GM20431 (cell line): ENCODE data around the gene ARHGAP42.
"Not testable (repeated sequence)": the region's sequence is repeated elsewhere in the genome, so short reads cannot be mapped to it uniquely, and the experiment has no call there.

Experiments used
- in situ Hi-C: fragments of 300-500 bp; cut with MseI, MboI; formaldehyde crosslinking; loops from one replicate; pipeline ENCODE4 v1.15.0; 2020; ENCODE audit warnings: low sequenced_read_pairs; ENCODE audit not compliant: unreplicated experiment

Gene ARHGAP42

GRCh38 chr11:100888836-100889235, 201.7 kb downstream of the ARHGAP42 start:
- in situ Hi-C loops = no loop called here

- in situ Hi-C loops = no loop called here
Measured at GRCh38 chr11:100889758-100890157, 202.7 kb downstream of the ARHGAP42 start.

- in situ Hi-C loops = no loop called here
Measured at GRCh38 chr11:100890789-100891188, 203.7 kb downstream of the ARHGAP42 start.

GRCh38 chr11:100892886-100893285, 205.8 kb downstream of the ARHGAP42 start:
- in situ Hi-C loops = no loop called here

- in situ Hi-C loops = no loop called here
Measured at GRCh38 chr11:100895449-100895848, 208.4 kb downstream of the ARHGAP42 start.

GRCh38 chr11:100895976-100896375, 208.9 kb downstream of the ARHGAP42 start:
- in situ Hi-C loops = not testable (repeated sequence)

- in situ Hi-C loops = not testable (repeated sequence)
Measured at GRCh38 chr11:100901471-100901870, 214.4 kb downstream of the ARHGAP42 start.

- in situ Hi-C loops = no loop called here
Measured at GRCh38 chr11:100902454-100903141, 215.5 kb downstream of the ARHGAP42 start.

- in situ Hi-C loops = no loop called here
Measured at GRCh38 chr11:100903284-100903683, 216.2 kb downstream of the ARHGAP42 start.

- in situ Hi-C loops = no loop called here
Measured at GRCh38 chr11:100905684-100906083, 218.6 kb downstream of the ARHGAP42 start.

GRCh38 chr11:100908746-100909145, 221.7 kb downstream of the ARHGAP42 start:
- in situ Hi-C loops = no loop called here

GRCh38 chr11:100910808-100911207, 223.7 kb downstream of the ARHGAP42 start:
- in situ Hi-C loops = no loop called here

GRCh38 chr11:100914415-100915110, 227.5 kb downstream of the ARHGAP42 start:
- in situ Hi-C loops = no loop called here

- in situ Hi-C loops = no loop called here
Measured at GRCh38 chr11:100918551-100919500, 231.7 kb downstream of the ARHGAP42 start.

GRCh38 chr11:100920593-100920992, 233.5 kb downstream of the ARHGAP42 start:
- in situ Hi-C loops = no loop called here

- in situ Hi-C loops = no loop called here
Measured at GRCh38 chr11:100922121-100922520, 235.0 kb downstream of the ARHGAP42 start.

- in situ Hi-C loops = no loop called here
Measured at GRCh38 chr11:100923555-100923954, 236.5 kb downstream of the ARHGAP42 start.

- in situ Hi-C loops = loop anchor here (25.0 kb wide), 1 partner anchor 339 kb away; no protein-coding TSS in a partner anchor
Measured at GRCh38 chr11:100925935-100926334, 238.8 kb downstream of the ARHGAP42 start.

- in situ Hi-C loops = loop anchor here (25.0 kb wide), 1 partner anchor 340 kb away; no protein-coding TSS in a partner anchor
Measured at GRCh38 chr11:100927579-100927978, 240.5 kb downstream of the ARHGAP42 start.

- in situ Hi-C loops = loop anchor here (25.0 kb wide), 1 partner anchor 341 kb away; no protein-coding TSS in a partner anchor
Measured at GRCh38 chr11:100928426-100928825, 241.3 kb downstream of the ARHGAP42 start.
